CD1c-positive myeloid dendritic cell (primary cell): ENCODE results near the gene CHST14.
"Not testable (repeated sequence)": the region's sequence is repeated elsewhere in the genome, so short reads cannot be mapped to it uniquely, and the experiment has no call there.

ENCODE experiments used
- DNase-seq: peaks from one replicate; pipeline ENCODE4 v3.0.0-alpha.2; 2016; ENCODE audit errors: extremely low spot score

The CHST14 gene

DNA sequence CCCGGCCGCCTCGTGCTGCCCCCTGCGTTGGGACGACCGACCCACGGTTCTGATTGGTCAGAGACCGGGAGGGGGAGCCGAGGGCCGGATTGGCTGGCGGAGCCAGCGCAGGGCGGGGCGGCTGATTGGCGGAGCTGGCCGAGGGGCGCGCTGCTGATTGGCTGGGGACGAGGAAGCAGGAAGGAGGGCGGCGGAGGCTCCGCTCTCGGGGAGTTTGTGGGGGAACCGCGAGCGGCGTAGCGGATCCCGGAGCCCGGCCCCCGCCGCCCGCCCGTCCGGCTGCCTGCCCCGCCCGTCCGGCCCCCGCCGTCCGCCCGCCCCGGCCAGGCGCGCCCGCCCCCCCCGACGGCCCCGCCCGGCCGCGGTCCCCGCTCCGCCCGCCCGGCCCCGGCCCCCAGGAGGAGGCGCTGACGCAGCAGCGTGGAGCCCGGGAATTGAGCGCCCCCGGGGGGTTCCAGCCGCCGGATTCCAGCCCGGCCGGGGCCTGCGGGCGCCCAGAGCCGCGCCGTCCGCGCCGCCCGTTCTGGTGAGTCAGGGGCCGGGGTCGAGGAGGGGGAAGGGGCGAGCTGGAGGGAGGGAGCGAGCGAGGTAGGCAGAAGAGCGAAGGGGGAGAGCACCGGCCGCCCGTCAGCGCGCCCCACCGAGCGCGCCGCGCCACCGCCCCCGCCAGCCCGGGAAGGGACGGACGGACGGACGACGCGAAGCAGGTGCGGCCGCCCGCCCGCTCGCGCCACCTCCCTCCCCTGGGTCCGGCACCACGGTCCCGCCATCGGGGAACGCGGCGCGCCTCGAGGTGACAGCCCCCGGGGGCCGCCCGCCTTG lies 29.8 kb upstream of the CHST14 start, which contains the start of gene BAHD1:
BAHD1 (plus strand) TSS at position 211 of the 822 bp plus-strand sequence. CDS start 17,512 bp downstream, outside the sequence.
- peak; percentile 95 for DNase-seq

DNA sequence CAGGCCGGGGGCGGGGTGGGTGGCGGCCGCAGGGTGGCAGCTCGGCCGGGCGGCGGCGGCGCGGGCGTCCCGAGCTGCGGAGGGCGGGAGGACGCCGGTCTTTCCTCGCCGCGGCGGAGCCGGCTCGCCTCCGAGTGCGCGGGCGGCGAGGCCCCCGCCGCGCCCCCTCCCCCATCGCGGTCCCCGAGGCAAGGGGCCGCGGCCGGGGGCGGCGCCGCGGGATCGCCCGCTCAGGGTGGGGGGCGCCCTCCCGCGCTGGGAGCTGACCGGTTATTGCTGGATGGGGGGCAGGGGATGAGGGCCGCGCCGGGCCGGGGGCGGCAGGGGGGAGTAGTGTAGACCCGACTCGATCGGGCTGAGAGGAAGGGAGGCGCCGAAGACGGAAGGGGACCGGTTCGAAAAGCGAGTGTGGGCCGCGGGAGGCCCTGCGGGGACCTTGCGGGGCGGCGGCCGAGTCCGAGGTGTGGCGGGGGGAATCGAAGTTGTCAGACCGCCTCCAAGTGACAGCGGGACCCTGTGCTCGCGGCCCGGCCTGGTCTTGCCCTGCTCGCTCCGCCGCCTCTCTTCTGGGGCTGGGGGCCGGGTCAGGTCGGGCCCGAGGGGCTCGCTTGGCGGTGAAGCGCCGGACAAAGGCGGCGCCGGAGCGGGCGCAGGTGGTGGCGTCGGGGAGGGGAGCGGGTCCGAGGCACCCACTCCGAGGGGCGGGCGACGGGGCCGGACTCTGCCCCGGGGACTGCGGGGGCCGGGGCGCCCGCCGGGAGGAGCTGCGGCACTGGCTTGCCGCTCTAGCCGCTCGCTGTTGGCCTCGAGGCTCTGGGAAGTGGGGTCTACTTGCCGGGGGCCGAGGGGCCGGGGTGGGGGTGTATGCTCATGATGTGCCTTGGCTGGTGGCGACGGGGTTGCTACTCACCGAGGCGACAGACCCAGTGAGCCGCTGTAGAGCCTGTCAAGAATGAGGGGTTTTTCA lies 28.9 kb upstream of the CHST14 start:
- DNase-seq = peak; percentile 12

- no peak for DNase-seq
These were observed 27.5 kb upstream of the CHST14 start for GRCh38 chr15:40443255-40443654.

- DNase-seq = no peak
These were observed 26.9 kb upstream of the CHST14 start for GRCh38 chr15:40443846-40444245.

DNA sequence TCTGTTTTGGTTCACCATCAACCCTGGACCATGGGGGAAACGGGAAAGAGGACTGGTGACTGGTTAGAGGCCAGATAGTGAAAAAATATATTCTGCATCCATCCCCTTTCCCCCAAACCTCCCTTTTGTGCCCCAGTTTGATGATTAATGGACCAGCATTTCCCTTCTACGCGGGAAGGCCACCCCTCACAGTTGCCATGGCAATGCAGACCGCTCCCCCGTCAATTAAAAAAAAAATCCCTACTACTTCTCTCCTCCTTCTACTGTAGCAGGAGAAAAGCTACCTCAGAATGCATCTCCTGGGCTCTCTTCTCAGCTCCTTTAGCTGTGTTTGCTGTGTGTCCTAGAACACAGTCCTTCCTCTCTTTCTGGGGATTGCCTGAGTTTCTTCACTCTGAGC lies 26.0 kb upstream of the CHST14 start:
- no peak for DNase-seq

DNA sequence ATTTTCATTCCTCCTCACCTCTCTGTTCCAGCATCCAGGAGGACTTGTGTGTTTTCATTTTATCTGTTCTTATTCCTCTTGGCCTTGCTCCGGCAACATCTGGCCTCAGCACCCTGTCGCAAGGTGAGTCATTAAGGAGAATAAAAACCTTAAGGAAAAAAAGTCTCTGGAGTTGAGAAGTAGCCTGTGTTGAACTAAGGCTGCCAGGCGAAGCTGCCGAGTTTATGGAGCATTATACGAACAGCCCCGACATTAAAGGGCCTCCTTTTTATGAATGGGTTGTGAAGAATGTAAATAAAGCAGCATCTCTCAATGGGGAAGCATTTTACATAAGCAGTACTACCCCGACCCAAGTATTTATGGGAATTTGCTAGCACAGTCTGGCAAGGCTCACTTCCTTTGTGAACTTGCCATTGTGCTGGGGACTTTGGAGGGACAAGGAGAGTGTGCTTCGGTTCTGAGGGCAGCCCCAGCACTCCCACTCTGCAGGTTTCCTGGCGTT lies 25.3 kb upstream of the CHST14 start:
- DNase-seq = no peak

GRCh38 chr15:40446144-40446543 lies 24.6 kb upstream of the CHST14 start:
- no peak for DNase-seq

DNA sequence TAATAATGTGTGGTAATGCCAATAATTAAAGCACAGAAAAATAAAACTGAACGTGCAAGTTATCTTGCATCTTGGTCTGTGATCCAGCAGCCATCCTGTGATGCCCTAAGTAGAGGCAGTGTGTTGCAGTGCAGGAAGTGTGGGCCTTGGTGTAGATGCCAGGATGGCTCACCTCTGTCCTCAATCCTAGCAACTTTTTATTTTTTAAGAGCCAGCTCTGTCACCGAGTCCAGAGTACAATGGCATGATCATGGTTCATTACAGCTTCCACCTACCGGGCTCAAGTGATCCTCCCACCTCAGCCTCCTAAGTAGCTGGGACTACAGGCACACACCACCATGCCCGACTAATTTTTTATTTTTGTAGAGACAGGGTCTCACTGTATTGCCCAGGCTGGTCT lies 22.4 kb upstream of the CHST14 start:
- no peak for DNase-seq

- DNase-seq = no peak
These were observed 21.5 kb upstream of the CHST14 start for GRCh38 chr15:40449275-40449674.

DNA sequence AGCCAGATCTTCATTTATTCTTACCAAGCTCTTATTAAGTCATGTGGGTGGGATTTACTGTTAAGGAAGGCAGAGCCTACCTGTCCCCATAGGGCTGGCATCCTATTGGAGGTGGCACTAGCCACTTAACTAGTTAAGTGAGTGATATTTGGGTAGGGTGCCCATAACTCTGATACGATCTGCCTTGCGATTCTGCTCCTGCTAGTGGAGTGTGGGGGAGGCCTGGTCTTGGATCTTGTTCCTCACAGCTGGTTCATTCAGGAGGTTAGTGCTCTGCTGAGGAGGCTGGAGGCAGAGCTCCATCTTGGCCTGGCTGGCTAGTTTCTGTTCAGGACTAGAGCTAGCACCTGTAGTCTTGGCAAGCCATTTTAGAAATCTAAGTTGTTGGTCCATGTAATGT lies 20.7 kb upstream of the CHST14 start:
- DNase-seq = no peak

DNA sequence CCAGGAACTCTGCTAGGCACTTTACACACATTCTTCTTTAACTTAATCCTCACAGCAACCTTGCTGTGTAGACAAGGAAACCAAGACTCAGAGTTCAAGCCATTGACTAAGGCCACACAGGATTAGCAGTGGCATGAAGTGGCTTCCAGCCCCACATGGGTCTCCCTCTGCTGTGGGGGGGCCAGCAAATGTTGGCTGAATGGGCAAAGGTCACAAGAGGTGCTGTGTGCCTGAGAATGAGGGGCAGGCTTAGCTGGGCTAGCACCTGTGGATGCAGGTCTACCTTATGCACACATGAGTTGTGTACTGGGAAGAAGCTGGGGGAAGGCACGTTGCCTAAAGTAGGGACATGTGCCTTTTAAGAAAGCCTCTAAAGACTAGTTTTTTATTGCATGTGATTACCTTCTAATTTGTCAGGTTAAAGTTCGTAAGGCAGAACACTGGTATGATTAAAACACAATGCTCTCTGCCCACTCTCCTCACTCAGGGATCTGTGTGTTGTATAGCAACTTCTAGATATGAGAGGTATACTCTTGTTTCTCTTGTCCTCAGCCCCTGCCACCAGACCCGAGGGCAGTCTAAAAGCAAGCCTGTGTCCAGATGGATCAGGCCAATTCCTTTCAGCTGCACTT lies 19.1 kb upstream of the CHST14 start:
- no peak for DNase-seq

DNA sequence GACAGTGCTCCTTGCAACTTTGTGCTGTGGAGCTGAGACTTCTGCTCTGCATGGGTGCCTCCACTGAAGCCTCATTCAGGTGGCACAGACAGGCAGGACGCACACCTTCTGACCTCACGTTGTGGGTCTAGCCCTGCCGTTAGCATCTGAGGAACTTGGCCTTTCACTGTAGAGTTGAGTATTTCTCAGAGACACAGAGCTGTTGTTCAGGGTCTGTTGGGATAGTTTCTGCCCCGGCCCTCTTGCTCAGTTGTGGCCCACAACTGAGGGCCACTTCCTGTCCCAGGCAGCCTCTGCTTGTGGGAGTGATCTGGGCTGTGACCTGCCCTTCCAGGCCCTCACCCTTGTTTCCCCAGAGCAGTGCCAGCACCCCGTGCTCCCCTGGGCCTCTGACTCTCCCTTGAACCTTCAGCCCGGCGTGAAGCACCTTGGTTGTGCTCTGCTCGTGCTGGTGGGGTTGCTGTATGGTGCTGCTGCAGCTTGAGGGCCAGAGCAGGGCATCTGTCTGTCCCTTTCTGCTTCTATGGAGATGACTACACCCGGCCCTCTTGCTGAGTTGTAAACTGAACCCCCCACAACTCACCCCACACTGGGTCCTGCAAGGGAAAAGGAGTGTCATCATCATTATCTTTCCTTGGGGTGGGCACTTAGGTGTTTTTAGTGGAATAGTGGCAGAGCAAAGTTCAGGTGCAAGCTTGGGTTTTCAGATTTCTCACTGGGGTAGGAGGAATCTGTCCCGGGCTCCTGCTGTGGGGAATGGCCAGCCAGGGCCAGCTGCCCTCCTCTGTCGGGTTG lies 18.3 kb upstream of the CHST14 start:
- no peak for DNase-seq

GRCh38 chr15:40453941-40454340 lies 16.8 kb upstream of the CHST14 start:
- not testable (repeated sequence) for DNase-seq

DNA sequence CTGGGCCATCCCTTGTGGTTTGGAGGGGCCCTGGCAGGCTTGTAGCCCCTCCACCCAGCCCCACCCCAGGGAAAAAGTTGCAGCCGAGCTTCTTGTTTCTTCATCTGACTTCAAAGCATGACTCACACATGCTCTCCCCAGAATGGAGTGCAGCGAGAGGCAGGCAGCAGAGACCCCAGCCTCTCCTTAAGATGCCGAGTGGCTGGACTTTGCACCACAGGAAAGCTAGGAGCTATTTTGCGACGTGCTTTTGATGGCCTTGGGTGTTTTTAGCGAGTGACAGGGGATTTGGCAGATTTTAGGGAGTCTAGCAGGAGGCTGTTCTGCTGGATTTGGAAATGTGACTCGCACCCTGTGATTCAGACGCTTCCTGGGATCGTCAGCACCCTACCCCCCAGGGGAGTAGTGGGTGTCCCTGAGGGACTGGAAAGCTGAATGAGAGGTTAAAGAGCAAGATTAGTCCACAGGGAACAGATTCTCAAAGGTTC lies 15.8 kb upstream of the CHST14 start:
- DNase-seq = peak; percentile 18

DNA sequence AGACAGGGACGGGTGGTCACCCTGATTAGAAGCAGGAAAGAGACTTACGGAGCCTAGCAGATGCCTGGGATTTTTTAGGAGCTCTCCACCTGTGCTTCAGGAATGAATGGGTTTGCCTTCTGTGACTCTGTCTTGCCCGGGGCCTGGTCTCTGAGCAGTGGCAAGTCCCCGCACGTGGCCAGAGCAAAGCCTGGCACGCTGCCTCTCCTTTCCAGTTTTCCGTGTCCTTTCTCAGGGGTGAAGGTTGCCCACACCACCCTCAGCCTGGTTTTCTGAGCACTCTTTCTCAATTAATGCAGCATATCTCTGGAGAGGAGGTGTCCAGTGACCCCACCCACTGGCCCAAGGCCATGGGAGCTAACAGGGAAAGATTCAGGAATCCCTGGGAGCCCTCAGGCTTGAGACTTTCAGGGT lies 14.5 kb upstream of the CHST14 start:
- no peak for DNase-seq

GRCh38 chr15:40456738-40457137 lies 14.0 kb upstream of the CHST14 start:
- no peak for DNase-seq

- DNase-seq = no peak
These were observed 12.1 kb upstream of the CHST14 start for GRCh38 chr15:40458495-40459371.

GRCh38 chr15:40459391-40460015 lies 11.3 kb upstream of the CHST14 start:
- no peak for DNase-seq

DNA sequence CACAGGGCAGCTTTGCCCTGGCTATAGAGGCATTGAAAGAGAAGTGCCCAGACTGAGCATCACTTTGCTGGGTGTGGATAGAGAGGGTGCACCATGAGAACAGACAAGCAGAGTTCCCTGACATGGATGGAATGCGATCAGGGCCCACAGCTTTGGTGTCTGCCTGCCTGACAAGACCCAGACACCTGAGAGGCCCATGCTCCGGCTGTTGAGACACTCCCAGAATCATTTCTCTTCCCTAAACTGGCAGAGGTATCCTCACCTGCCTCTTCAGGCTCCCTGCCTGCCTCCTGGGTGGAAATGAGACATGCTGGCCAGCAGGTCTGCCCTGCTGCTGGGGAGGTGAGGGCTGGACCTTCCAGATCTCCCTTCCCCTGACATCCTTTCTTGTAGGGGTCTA lies 10.4 kb upstream of the CHST14 start:
- DNase-seq = no peak
